Esophagus squamous epithelium (tissue), 5 donors: ENCODE results near the gene RTN4R. TPM values are rescaled to one million over a fixed set of nuclear protein-coding genes. Genes with fewer than 3 reads are reported as not detected.

Source experiments
- DNase-seq: peaks from one replicate; lab custom pipeline; 2025; lab: John Stamatoyannopoulos, UW
- H3K27ac ChIP-seq, 4 donors: fragments of 200-600 bp; sonication (generic); one replicate each; pipeline ENCODE4 v1.5.1; 2016 to 2019; ENCODE audit warnings: mild to moderate bottlenecking in 1 of 4
- H3K27me3 ChIP-seq, 4 donors: fragments of 200-600 bp; sonication (generic); 1 replicate in 3 of 4; 2 replicates in 1 of 4; pipeline versions ENCODE4 v1.5.1 to v1.6.0; 2017 to 2021; ENCODE audit warnings: antibody characterized with exemption in 1 of 4
- H3K36me3 ChIP-seq, 3 donors: fragments of 200-600 bp; sonication (generic); one replicate each; pipeline ENCODE4 v1.5.1; 2016 to 2019
- H3K4me1 ChIP-seq, 3 donors: fragments of 200-600 bp; sonication (generic); one replicate each; pipeline ENCODE4 v1.5.1; 2017 to 2019
- H3K4me3 ChIP-seq, 4 donors: fragments of 200-600 bp; sonication (generic); 1 replicate in 3 of 4; 2 replicates in 1 of 4; pipeline ENCODE4 v1.5.1; 2016 to 2019; ENCODE audit warnings: mild to moderate bottlenecking in 2 of 4, moderate library complexity in 1 of 4
- H3K9me3 ChIP-seq, 3 donors: fragments of 200-600 bp; sonication (generic); one replicate each; pipeline ENCODE4 v1.5.1; 2016 to 2019
- POLR2A ChIP-seq, 4 donors: fragments of 450-650 bp; IDR thresholded peaks; one replicate each; pipeline ENCODE4 v1.6.1; 2017; ENCODE audit warnings: antibody characterized with exemption in 4 of 4, mild to moderate bottlenecking in 4 of 4, moderate library complexity in 3 of 4
- WGBS, 2 donors: methylation state at CpG; one replicate each; pipeline ENCODE4 v1.1.5; 2018; 5-methylcytosine and 5-hydroxymethylcytosine counted together
- intact Hi-C: fragments of 100-400 bp; cut with DNase I; formaldehyde crosslinking; loops from one replicate; pipeline ENCODE4 v1.15.0; 2022
- total RNA-seq, 4 donors: library from RNA; depleted of rRNA; stranded (reverse); fragments of >200 nt; gene quantifications; one replicate each; pipeline ENCODE4 v1.1.0, GENCODE V29; 2016
- TF ChIP-seq, protein P1 (sequence below), 6 experiments: fragments of 450-650 bp in 4 of 6; fragments of 200-600 bp in 2 of 6; sonication (generic) in 2 of 6; IDR thresholded peaks; one replicate each; pipeline ENCODE4 v1.5.1; 2016 to 2019; ENCODE audit warnings: antibody characterized with exemption in 6 of 6, mild to moderate bottlenecking in 4 of 6, moderate library complexity in 4 of 6
- donor health status: DM: yes; HTN: yes; CAD: no.

RTN4R gene
- total RNA-seq, 4 donors from 2014 or later, result 0.97 to 3.9 (median 2.5) TPM

- intact Hi-C loops, result no loop called here
- TF ChIP-seq, protein P1, sequence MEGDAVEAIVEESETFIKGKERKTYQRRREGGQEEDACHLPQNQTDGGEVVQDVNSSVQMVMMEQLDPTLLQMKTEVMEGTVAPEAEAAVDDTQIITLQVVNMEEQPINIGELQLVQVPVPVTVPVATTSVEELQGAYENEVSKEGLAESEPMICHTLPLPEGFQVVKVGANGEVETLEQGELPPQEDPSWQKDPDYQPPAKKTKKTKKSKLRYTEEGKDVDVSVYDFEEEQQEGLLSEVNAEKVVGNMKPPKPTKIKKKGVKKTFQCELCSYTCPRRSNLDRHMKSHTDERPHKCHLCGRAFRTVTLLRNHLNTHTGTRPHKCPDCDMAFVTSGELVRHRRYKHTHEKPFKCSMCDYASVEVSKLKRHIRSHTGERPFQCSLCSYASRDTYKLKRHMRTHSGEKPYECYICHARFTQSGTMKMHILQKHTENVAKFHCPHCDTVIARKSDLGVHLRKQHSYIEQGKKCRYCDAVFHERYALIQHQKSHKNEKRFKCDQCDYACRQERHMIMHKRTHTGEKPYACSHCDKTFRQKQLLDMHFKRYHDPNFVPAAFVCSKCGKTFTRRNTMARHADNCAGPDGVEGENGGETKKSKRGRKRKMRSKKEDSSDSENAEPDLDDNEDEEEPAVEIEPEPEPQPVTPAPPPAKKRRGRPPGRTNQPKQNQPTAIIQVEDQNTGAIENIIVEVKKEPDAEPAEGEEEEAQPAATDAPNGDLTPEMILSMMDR (IDR thresholded peaks at IDR 0.05), result no peak
- no peak for TF ChIP-seq POLR2A (IDR thresholded peaks at IDR 0.05)
- H3K4me1 ChIP-seq, result peaks cover 25 to 53% (median 39%) of the 10 kb centered on the region in 3 donors
- H3K9me3 ChIP-seq, result no peaks in the 10 kb centered on the region
- H3K4me3 ChIP-seq, result no peak overlapping the region
- H3K36me3 ChIP-seq, result no peaks in the 10 kb centered on the region
- WGBS, 2 donors, result 14% methylated on average over 1 to 2 of the region's 4 CpGs
- H3K27ac ChIP-seq, result peak overlapping the region in 2 of 4 donors; percentile 25 to 84
- no peak for DNase-seq
- H3K27me3 ChIP-seq, result peaks cover 0 to 21% (median 0%) of the 10 kb centered on the region in 4 donors
Observed at GRCh38 chr22:20203142-20203551, 65.0 kb downstream of the RTN4R start.

DNA sequence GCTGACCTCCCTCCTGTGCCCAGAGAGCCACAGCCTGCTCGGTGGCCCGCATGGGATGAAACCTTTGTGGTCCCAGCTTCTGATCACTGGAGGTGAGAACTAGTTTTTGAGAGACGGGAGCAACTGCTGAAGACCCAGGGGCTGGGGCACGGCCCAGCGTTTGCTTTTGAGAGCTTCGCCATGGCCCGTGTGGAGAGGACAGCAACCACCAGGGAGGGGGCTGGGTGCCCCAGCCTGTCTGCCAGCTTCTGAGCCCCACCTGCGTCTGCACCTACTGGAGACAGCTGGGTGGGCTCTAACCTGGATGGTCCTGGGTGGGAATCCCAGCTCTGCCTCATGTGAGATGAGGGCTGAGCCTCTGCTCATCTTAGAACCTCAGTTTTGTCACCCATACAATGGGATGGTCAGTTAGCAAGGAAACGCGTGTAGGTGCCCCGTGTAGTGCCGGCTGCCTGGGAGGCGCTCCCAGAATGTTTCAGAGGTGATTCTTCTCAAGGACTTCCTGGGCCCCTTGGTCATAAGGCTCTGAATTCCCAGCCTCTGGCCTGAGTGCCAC is 66.2 kb downstream of the RTN4R start:
- peaks cover 0 to 21% (median 0%) of the 10 kb centered on the region in 4 donors for H3K27me3 ChIP-seq
- H3K36me3 ChIP-seq, result no peaks in the 10 kb centered on the region
- H3K4me1 ChIP-seq, result peaks cover 15 to 41% (median 27%) of the 10 kb centered on the region in 3 donors
- TF ChIP-seq, protein P1 (IDR thresholded peaks at IDR 0.05), result no peak
- TF ChIP-seq POLR2A (IDR thresholded peaks at IDR 0.05), result no peak
- H3K4me3 ChIP-seq, result no peak overlapping the region
- H3K9me3 ChIP-seq, result no peaks in the 10 kb centered on the region
- DNase-seq, result no peak
- intact Hi-C loops, result no loop called here
- no peak overlapping the region for H3K27ac ChIP-seq
- 70% methylated on average over 10 to 11 of the region's 13 CpGs for WGBS, 2 donors

DNA sequence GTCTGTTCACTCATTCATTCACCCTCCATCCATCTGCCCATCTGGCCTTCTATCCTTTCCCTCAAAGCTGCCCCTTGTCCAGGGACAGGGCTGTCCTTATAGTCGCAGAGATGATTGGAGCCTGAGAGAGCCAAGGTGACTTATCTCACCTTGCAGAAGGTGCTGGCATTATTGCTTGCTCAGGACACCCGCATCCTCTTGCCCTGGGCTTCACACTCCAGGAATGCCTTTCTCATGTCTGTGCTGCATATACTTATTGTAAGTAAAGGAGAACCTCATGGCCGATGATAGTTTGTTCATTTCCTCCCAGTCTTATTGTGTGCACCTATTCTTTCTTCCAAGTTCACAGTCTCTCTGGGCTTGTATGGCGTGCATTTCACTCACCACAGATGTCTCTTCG is 68.2 kb downstream of the RTN4R start:
- intact Hi-C loops, result no loop called here

GRCh38 chr22:20199413-20199842 is 68.7 kb downstream of the RTN4R start:
- Histone ChIP-seq H3K36me3 (no peaks in the 10 kb centered on the region), H3K27ac (no peak overlapping the region), H3K4me1 (peaks cover 10 to 18% (median 12%) of the 10 kb centered on the region in 3 donors), H3K27me3 (peaks cover 0 to 21% (median 0%) of the 10 kb centered on the region in 4 donors), H3K9me3 (no peaks in the 10 kb centered on the region), H3K4me3 (no peak overlapping the region)
- no peak for TF ChIP-seq POLR2A (IDR thresholded peaks at IDR 0.05)
- TF ChIP-seq, protein P1 (IDR thresholded peaks at IDR 0.05), result no peak
- intact Hi-C loops, result no loop called here
- DNase-seq, result no peak
- 77 to 86% methylated on average over 1 of the region's 1 CpG for WGBS, 2 donors

More for the DNA sequence above, 68.2 kb downstream of the RTN4R start:
- 92 to 100% methylated on average over 3 to 5 of the region's 5 CpGs for WGBS, 2 donors
- peaks cover 10 to 22% (median 12%) of the 10 kb centered on the region in 3 donors for H3K4me1 ChIP-seq
- DNase-seq, result no peak
- no peak overlapping the region for H3K4me3 ChIP-seq
- H3K27ac ChIP-seq, result no peak overlapping the region
- no peaks in the 10 kb centered on the region for H3K9me3 ChIP-seq
- H3K27me3 ChIP-seq, result peaks cover 0 to 21% (median 0%) of the 10 kb centered on the region in 4 donors
- TF ChIP-seq, protein P1 (IDR thresholded peaks at IDR 0.05), result no peak
- TF ChIP-seq POLR2A (IDR thresholded peaks at IDR 0.05), result no peak
- H3K36me3 ChIP-seq, result no peaks in the 10 kb centered on the region

GRCh38 chr22:20198557-20199319 is 69.4 kb downstream of the RTN4R start:
- Histone ChIP-seq H3K4me1 (peaks cover 7 to 11% (median 10%) of the 10 kb centered on the region in 3 donors), H3K27ac (no peak overlapping the region), H3K4me3 (no peak overlapping the region), H3K27me3 (peaks cover 0 to 21% (median 0%) of the 10 kb centered on the region in 4 donors), H3K9me3 (no peaks in the 10 kb centered on the region), H3K36me3 (no peaks in the 10 kb centered on the region)
- no peak for TF ChIP-seq POLR2A (IDR thresholded peaks at IDR 0.05)
- TF ChIP-seq, protein P1 (IDR thresholded peaks at IDR 0.05), result no peak
- intact Hi-C loops, result no loop called here
- DNase-seq, result no peak
- WGBS, 2 donors, result 68 to 80% methylated on average over 8 to 9 of the region's 10 CpGs
